Measurements from ENCODE around the gene PLPPR4. TPM values are rescaled to one million over a fixed set of nuclear protein-coding genes. Genes with fewer than 3 reads are reported as not detected.

Gene PLPPR4
- not detected in 2 replicates for total RNA-seq

- intact Hi-C loops (cut with micrococcal nuclease): loop anchor here (10.0 kb wide), 1 partner anchor 60 kb away; no protein-coding TSS in a partner anchor
Observed at GRCh38 chr1:99264201-99265021, at the start of gene PLPPR4. PLPPR4 (plus strand) TSS chr1:99264492; CDS start chr1:99264594, 102 bp downstream.

- intact Hi-C loops (cut with micrococcal nuclease): no loop called here
Observed at GRCh38 chr1:99216956-99217355, 47.3 kb upstream of the PLPPR4 start.

GRCh38 chr1:99217599-99217998, 46.7 kb upstream of the PLPPR4 start:
- intact Hi-C loops (cut with micrococcal nuclease): no loop called here

GRCh38 chr1:99218572-99218971, 45.7 kb upstream of the PLPPR4 start:
- intact Hi-C loops (cut with micrococcal nuclease): no loop called here

GRCh38 chr1:99218999-99219398, 45.3 kb upstream of the PLPPR4 start:
- intact Hi-C loops (cut with micrococcal nuclease): no loop called here

- intact Hi-C loops (cut with micrococcal nuclease): no loop called here
Observed at GRCh38 chr1:99227056-99227897, 37.0 kb upstream of the PLPPR4 start.

- intact Hi-C loops (cut with micrococcal nuclease): no loop called here
Observed at GRCh38 chr1:99228153-99228552, 36.1 kb upstream of the PLPPR4 start.

- intact Hi-C loops (cut with micrococcal nuclease): no loop called here
Observed at GRCh38 chr1:99229122-99229521, 35.2 kb upstream of the PLPPR4 start.

- intact Hi-C loops (cut with micrococcal nuclease): no loop called here
Observed at GRCh38 chr1:99230695-99231094, 33.6 kb upstream of the PLPPR4 start.

GRCh38 chr1:99232172-99232571, 32.1 kb upstream of the PLPPR4 start:
- intact Hi-C loops (cut with micrococcal nuclease): no loop called here

- intact Hi-C loops (cut with micrococcal nuclease): no loop called here
Observed at GRCh38 chr1:99233446-99233845, 30.8 kb upstream of the PLPPR4 start.

GRCh38 chr1:99236756-99237155, 27.5 kb upstream of the PLPPR4 start:
- intact Hi-C loops (cut with micrococcal nuclease): no loop called here

- intact Hi-C loops (cut with micrococcal nuclease): no loop called here
Observed at GRCh38 chr1:99239690-99240089, 24.6 kb upstream of the PLPPR4 start.

- intact Hi-C loops (cut with micrococcal nuclease): no loop called here
Observed at GRCh38 chr1:99240621-99241020, 23.7 kb upstream of the PLPPR4 start.

- intact Hi-C loops (cut with micrococcal nuclease): no loop called here
Observed at GRCh38 chr1:99246152-99246551, 18.1 kb upstream of the PLPPR4 start.

- intact Hi-C loops (cut with micrococcal nuclease): no loop called here
Observed at GRCh38 chr1:99247199-99247598, 17.1 kb upstream of the PLPPR4 start.

- intact Hi-C loops (cut with micrococcal nuclease): no loop called here
Observed at GRCh38 chr1:99250728-99251127, 13.6 kb upstream of the PLPPR4 start.

GRCh38 chr1:99251308-99251707, 13.0 kb upstream of the PLPPR4 start:
- intact Hi-C loops (cut with micrococcal nuclease): no loop called here

- intact Hi-C loops (cut with micrococcal nuclease): no loop called here
Observed at GRCh38 chr1:99252630-99253029, 11.7 kb upstream of the PLPPR4 start.

- intact Hi-C loops (cut with micrococcal nuclease): loop anchor here (10.0 kb wide), 1 partner anchor 64 kb away; no protein-coding TSS in a partner anchor
Observed at GRCh38 chr1:99260402-99260801, 3.9 kb upstream of the PLPPR4 start.

- intact Hi-C loops (cut with micrococcal nuclease): loop anchor here (10.0 kb wide), 1 partner anchor 60 kb away; no protein-coding TSS in a partner anchor
Observed at GRCh38 chr1:99265124-99265523, 832 bp downstream of the PLPPR4 start.

- intact Hi-C loops (cut with micrococcal nuclease): loop anchor here (10.0 kb wide), 1 partner anchor 58 kb away; no protein-coding TSS in a partner anchor
Observed at GRCh38 chr1:99266726-99267125, 2.4 kb downstream of the PLPPR4 start.
